ENCODE results near the gene NPM1. TPM values are rescaled to one million over a fixed set of nuclear protein-coding genes. Genes with fewer than 3 reads are reported as not detected.
"Not testable (repeated sequence)": the region's sequence is repeated elsewhere in the genome, so short reads cannot be mapped to it uniquely, and the experiment has no call there.

The NPM1 gene
- total RNA-seq, 1 donor = 1,271 TPM

GRCh38 chr5:171344936-171345608 lies 42.6 kb upstream of the NPM1 start:
- TF ChIP-seq, protein P1, sequence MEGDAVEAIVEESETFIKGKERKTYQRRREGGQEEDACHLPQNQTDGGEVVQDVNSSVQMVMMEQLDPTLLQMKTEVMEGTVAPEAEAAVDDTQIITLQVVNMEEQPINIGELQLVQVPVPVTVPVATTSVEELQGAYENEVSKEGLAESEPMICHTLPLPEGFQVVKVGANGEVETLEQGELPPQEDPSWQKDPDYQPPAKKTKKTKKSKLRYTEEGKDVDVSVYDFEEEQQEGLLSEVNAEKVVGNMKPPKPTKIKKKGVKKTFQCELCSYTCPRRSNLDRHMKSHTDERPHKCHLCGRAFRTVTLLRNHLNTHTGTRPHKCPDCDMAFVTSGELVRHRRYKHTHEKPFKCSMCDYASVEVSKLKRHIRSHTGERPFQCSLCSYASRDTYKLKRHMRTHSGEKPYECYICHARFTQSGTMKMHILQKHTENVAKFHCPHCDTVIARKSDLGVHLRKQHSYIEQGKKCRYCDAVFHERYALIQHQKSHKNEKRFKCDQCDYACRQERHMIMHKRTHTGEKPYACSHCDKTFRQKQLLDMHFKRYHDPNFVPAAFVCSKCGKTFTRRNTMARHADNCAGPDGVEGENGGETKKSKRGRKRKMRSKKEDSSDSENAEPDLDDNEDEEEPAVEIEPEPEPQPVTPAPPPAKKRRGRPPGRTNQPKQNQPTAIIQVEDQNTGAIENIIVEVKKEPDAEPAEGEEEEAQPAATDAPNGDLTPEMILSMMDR (IDR thresholded peaks at IDR 0.05; ENCODE audit: extremely low read depth, low read depth, low read length) = no peak
- no peak overlapping the region for H3K4me3 ChIP-seq (ENCODE audit: insufficient read depth, low read length)
- DNase-seq (ENCODE audit: insufficient read length, low spot score, missing footprints) = no peak
- H3K4me1 ChIP-seq (ENCODE audit: insufficient read depth, low read length) = no peaks in the 10 kb centered on the region
- H3K27me3 ChIP-seq (ENCODE audit: insufficient read depth, low read length) = no peaks in the 10 kb centered on the region
- H3K9me3 ChIP-seq (ENCODE audit: low read depth, low read length) = no peaks in the 10 kb centered on the region
- no peak overlapping the region for H3K27ac ChIP-seq (ENCODE audit: low read depth, low read length)
- H3K79me2 ChIP-seq (ENCODE audit: insufficient read depth, low read length) = no peaks in the 10 kb centered on the region
- no peaks in the 10 kb centered on the region for H3K36me3 ChIP-seq (ENCODE audit: insufficient read depth, low read length)
- no peak overlapping the region for H3K4me2 ChIP-seq (ENCODE audit: insufficient read depth, low read length)
- no peak overlapping the region for H2AFZ ChIP-seq (ENCODE audit: low read length)
- no peaks in the 10 kb centered on the region for H4K20me1 ChIP-seq (ENCODE audit: insufficient read depth, low read length)

- no peaks in the 10 kb centered on the region for H3K36me3 ChIP-seq (ENCODE audit: insufficient read depth, low read length)
- TF ChIP-seq, protein P1 (IDR thresholded peaks at IDR 0.05; ENCODE audit: extremely low read depth, low read depth, low read length) = no peak
- no peak for DNase-seq (ENCODE audit: insufficient read length, low spot score, missing footprints)
These were observed 36.0 kb upstream of the NPM1 start for GRCh38 chr5:171351536-171352073.

DNA sequence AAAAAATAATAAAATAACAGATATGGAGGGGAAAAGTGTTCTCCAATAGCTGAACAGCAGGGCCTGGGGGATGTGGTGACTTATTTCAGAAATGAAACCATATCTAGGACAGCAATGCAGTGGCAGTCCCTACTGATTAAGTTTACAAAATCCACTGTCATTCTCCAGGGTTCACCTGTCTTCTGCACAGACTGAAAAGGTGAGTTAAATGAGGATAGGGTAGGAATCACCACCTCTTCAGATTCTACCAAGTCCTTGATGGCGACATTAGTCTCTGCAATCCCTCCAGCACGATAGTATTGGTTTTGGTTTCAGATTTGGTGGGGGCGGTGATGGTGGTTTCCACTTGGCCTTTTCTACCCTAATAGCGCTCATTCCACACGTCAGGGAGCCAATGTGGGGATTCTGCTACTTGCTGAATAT lies 32.3 kb upstream of the NPM1 start:
- DNase-seq (ENCODE audit: insufficient read length, low spot score, missing footprints) = no peak
- TF ChIP-seq, protein P1 (IDR thresholded peaks at IDR 0.05; ENCODE audit: extremely low read depth, low read depth, low read length) = no peak
- Histone ChIP-seq H3K27me3 (ENCODE audit: insufficient read depth, low read length) (no peaks in the 10 kb centered on the region), H3K4me3 (ENCODE audit: insufficient read depth, low read length) (no peak overlapping the region), H2AFZ (ENCODE audit: low read length) (no peak overlapping the region), H3K9me3 (ENCODE audit: low read depth, low read length) (no peaks in the 10 kb centered on the region), H3K27ac (ENCODE audit: low read depth, low read length) (no peak overlapping the region), H3K4me2 (ENCODE audit: insufficient read depth, low read length) (no peak overlapping the region), H3K79me2 (ENCODE audit: insufficient read depth, low read length) (no peaks in the 10 kb centered on the region), H4K20me1 (ENCODE audit: insufficient read depth, low read length) (no peaks in the 10 kb centered on the region), H3K4me1 (ENCODE audit: insufficient read depth, low read length) (no peaks in the 10 kb centered on the region), H3K36me3 (ENCODE audit: insufficient read depth, low read length) (no peaks in the 10 kb centered on the region)

More at GRCh38 chr5:171351536-171352073, 36.0 kb upstream of the NPM1 start:
- no peak overlapping the region for H3K27ac ChIP-seq (ENCODE audit: low read depth, low read length)
- no peaks in the 10 kb centered on the region for H3K79me2 ChIP-seq (ENCODE audit: insufficient read depth, low read length)
- no peak overlapping the region for H2AFZ ChIP-seq (ENCODE audit: low read length)
- H4K20me1 ChIP-seq (ENCODE audit: insufficient read depth, low read length) = no peaks in the 10 kb centered on the region
- H3K27me3 ChIP-seq (ENCODE audit: insufficient read depth, low read length) = no peaks in the 10 kb centered on the region
- no peaks in the 10 kb centered on the region for H3K9me3 ChIP-seq (ENCODE audit: low read depth, low read length)
- H3K4me1 ChIP-seq (ENCODE audit: insufficient read depth, low read length) = no peaks in the 10 kb centered on the region
- no peak overlapping the region for H3K4me3 ChIP-seq (ENCODE audit: insufficient read depth, low read length)
- H3K4me2 ChIP-seq (ENCODE audit: insufficient read depth, low read length) = no peak overlapping the region

GRCh38 chr5:171357843-171358242 lies 29.8 kb upstream of the NPM1 start:
- Histone ChIP-seq H4K20me1 (ENCODE audit: insufficient read depth, low read length) (no peaks in the 10 kb centered on the region), H3K79me2 (ENCODE audit: insufficient read depth, low read length) (no peaks in the 10 kb centered on the region), H3K27ac (ENCODE audit: low read depth, low read length) (no peak overlapping the region), H2AFZ (ENCODE audit: low read length) (no peak overlapping the region), H3K4me2 (ENCODE audit: insufficient read depth, low read length) (no peak overlapping the region), H3K4me3 (ENCODE audit: insufficient read depth, low read length) (no peak overlapping the region), H3K4me1 (ENCODE audit: insufficient read depth, low read length) (no peaks in the 10 kb centered on the region), H3K36me3 (ENCODE audit: insufficient read depth, low read length) (no peaks in the 10 kb centered on the region), H3K27me3 (ENCODE audit: insufficient read depth, low read length) (no peaks in the 10 kb centered on the region), H3K9me3 (ENCODE audit: low read depth, low read length) (no peaks in the 10 kb centered on the region)
- no peak for DNase-seq (ENCODE audit: insufficient read length, low spot score, missing footprints)
- TF ChIP-seq, protein P1 (IDR thresholded peaks at IDR 0.05; ENCODE audit: extremely low read depth, low read depth, low read length) = no peak

DNA sequence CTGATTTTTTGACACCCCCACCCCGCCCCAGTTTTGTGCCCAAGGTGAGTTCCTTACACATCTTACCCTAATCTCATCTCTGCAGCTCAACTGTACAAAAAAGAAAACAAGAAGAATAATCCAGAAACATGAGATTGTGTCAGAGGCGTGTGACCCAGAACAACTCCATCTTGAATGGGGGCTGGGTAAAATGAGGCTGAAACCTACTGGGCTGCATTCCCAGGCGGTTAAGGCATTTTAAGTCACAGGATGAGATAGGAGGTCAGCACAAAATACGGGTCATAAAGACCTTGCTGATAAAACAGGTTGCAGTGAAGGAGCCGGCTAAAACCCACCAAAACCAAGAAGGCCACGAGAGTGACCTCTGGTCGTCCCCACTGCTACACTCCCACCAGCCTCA lies 26.5 kb upstream of the NPM1 start:
- H2AFZ ChIP-seq (ENCODE audit: low read length); H3K4me2 ChIP-seq (ENCODE audit: insufficient read depth, low read length); H3K4me1 ChIP-seq (ENCODE audit: insufficient read depth, low read length); H3K9me3 ChIP-seq (ENCODE audit: low read depth, low read length); H3K27me3 ChIP-seq (ENCODE audit: insufficient read depth, low read length); H3K79me2 ChIP-seq (ENCODE audit: insufficient read depth, low read length); H4K20me1 ChIP-seq (ENCODE audit: insufficient read depth, low read length); H3K27ac ChIP-seq (ENCODE audit: low read depth, low read length); H3K4me3 ChIP-seq (ENCODE audit: insufficient read depth, low read length); DNase-seq (ENCODE audit: insufficient read length, low spot score, missing footprints); H3K36me3 ChIP-seq (ENCODE audit: insufficient read depth, low read length): not testable (repeated sequence)

GRCh38 chr5:171363249-171363648 lies 24.4 kb upstream of the NPM1 start:
- not testable (repeated sequence) for H3K79me2 ChIP-seq (ENCODE audit: insufficient read depth, low read length); H3K36me3 ChIP-seq (ENCODE audit: insufficient read depth, low read length); H2AFZ ChIP-seq (ENCODE audit: low read length); H3K4me1 ChIP-seq (ENCODE audit: insufficient read depth, low read length); H4K20me1 ChIP-seq (ENCODE audit: insufficient read depth, low read length); H3K27ac ChIP-seq (ENCODE audit: low read depth, low read length); H3K4me3 ChIP-seq (ENCODE audit: insufficient read depth, low read length); H3K9me3 ChIP-seq (ENCODE audit: low read depth, low read length); H3K4me2 ChIP-seq (ENCODE audit: insufficient read depth, low read length); DNase-seq (ENCODE audit: insufficient read length, low spot score, missing footprints); H3K27me3 ChIP-seq (ENCODE audit: insufficient read depth, low read length)
